ENCODE results near the gene PPP4R4. TPM values are rescaled to one million over a fixed set of nuclear protein-coding genes. Genes with fewer than 3 reads are reported as not detected.

PPP4R4 gene
- polyA plus RNA-seq, 1 donor from 2014 or later, result 4.8 TPM

GRCh38 chr14:94291906-94292525, 117.9 kb downstream of the PPP4R4 start:
- TF ChIP-seq TAF1 (IDR thresholded peaks at IDR 0.05; ENCODE audit: low read depth) (no peak), REST (IDR thresholded peaks at IDR 0.05; ENCODE audit: borderline replicate concordance) (no peak), EZH2 (IDR thresholded peaks at IDR 0.05; ENCODE audit: borderline replicate concordance, insufficient read depth, low read length, poor library complexity, severe bottlenecking) (no peak), EP300 (conservative IDR thresholded peaks at IDR 0.05; ENCODE audit: poor library complexity, severe bottlenecking) (no peak), POLR2AphosphoS5 (IDR thresholded peaks at IDR 0.05) (no peak), MXI1 (conservative IDR thresholded peaks at IDR 0.05; ENCODE audit: poor library complexity, severe bottlenecking) (no peak), RAD21 (conservative IDR thresholded peaks at IDR 0.05) (no peak), SMC3 (conservative IDR thresholded peaks at IDR 0.05; ENCODE audit: poor library complexity) (no peak), CTCF (IDR thresholded peaks at IDR 0.05; ENCODE audit: poor library complexity, severe bottlenecking) (no peak)
- no peak overlapping the region for H3K4me3 ChIP-seq (ENCODE audit: low read length)
- no peaks in the 10 kb centered on the region for H4K20me1 ChIP-seq (ENCODE audit: insufficient read depth)

GRCh38 chr14:94292526-94292871, 118.4 kb downstream of the PPP4R4 start:
- no peak overlapping the region for H2AFZ ChIP-seq (ENCODE audit: low read depth, low read length)
- H3K9ac ChIP-seq (ENCODE audit: low read length), result no peak overlapping the region
- H3K36me3 ChIP-seq (ENCODE audit: insufficient read depth, low read length), result no peaks in the 10 kb centered on the region
- H3K27ac ChIP-seq (ENCODE audit: low read length), result no peak overlapping the region
- H4K20me1 ChIP-seq (ENCODE audit: insufficient read depth), result no peaks in the 10 kb centered on the region
- no peak overlapping the region for H3K4me3 ChIP-seq (ENCODE audit: low read length)
- H3K9me3 ChIP-seq (ENCODE audit: low read length), result no peaks in the 10 kb centered on the region
- TF ChIP-seq REST (IDR thresholded peaks at IDR 0.05; ENCODE audit: borderline replicate concordance), result no peak
- no peak for TF ChIP-seq CTCF (IDR thresholded peaks at IDR 0.05; ENCODE audit: poor library complexity, severe bottlenecking)
- no peak for TF ChIP-seq SMC3 (conservative IDR thresholded peaks at IDR 0.05; ENCODE audit: poor library complexity)
- TF ChIP-seq EZH2 (IDR thresholded peaks at IDR 0.05; ENCODE audit: borderline replicate concordance, insufficient read depth, low read length, poor library complexity, severe bottlenecking), result no peak
- H3K4me2 ChIP-seq (ENCODE audit: low read length), result no peak overlapping the region
- no peaks in the 10 kb centered on the region for H3K27me3 ChIP-seq (ENCODE audit: insufficient read depth, low read depth, low read length)
- no peaks in the 10 kb centered on the region for H3F3A ChIP-seq (ENCODE audit: insufficient read depth, low read length, poor library complexity, severe bottlenecking)
- no peaks in the 10 kb centered on the region for H3K79me2 ChIP-seq (replicated peaks; ENCODE audit: insufficient read depth, low read length)
- no peaks in the 10 kb centered on the region for H3K9me2 ChIP-seq (ENCODE audit: insufficient read depth, low read length)

More at GRCh38 chr14:94291906-94292525, 117.9 kb downstream of the PPP4R4 start:
- Histone ChIP-seq H3K9me3 (ENCODE audit: low read length) (no peaks in the 10 kb centered on the region), H3K27me3 (ENCODE audit: insufficient read depth, low read depth, low read length) (no peaks in the 10 kb centered on the region), H3K9me2 (ENCODE audit: insufficient read depth, low read length) (no peaks in the 10 kb centered on the region), H2AFZ (ENCODE audit: low read depth, low read length) (no peak overlapping the region), H3K36me3 (ENCODE audit: insufficient read depth, low read length) (no peaks in the 10 kb centered on the region), H3F3A (ENCODE audit: insufficient read depth, low read length, poor library complexity, severe bottlenecking) (no peaks in the 10 kb centered on the region), H3K9ac (ENCODE audit: low read length) (no peak overlapping the region), H3K4me2 (ENCODE audit: low read length) (no peak overlapping the region), H3K79me2 (replicated peaks; ENCODE audit: insufficient read depth, low read length) (no peaks in the 10 kb centered on the region), H3K27ac (ENCODE audit: low read length) (no peak overlapping the region)
